Lower leg skin (tissue), 3 donors: ENCODE results near the gene RCAN2.

Source experiments
- POLR2A ChIP-seq, 2 donors: fragments of 450-650 bp; IDR thresholded peaks; one replicate each; pipeline ENCODE4 v1.6.1; 2016 to 2017; ENCODE audit warnings: antibody characterized with exemption in 2 of 2, mild to moderate bottlenecking in 1 of 2, moderate library complexity in 1 of 2
- TF ChIP-seq, protein P1 (sequence below), 3 donors: fragments of 450-650 bp; IDR thresholded peaks; one replicate each; pipeline ENCODE4 v1.5.1; 2016; ENCODE audit warnings: antibody characterized with exemption in 3 of 3, mild to moderate bottlenecking in 3 of 3, moderate library complexity in 2 of 3

DNA sequence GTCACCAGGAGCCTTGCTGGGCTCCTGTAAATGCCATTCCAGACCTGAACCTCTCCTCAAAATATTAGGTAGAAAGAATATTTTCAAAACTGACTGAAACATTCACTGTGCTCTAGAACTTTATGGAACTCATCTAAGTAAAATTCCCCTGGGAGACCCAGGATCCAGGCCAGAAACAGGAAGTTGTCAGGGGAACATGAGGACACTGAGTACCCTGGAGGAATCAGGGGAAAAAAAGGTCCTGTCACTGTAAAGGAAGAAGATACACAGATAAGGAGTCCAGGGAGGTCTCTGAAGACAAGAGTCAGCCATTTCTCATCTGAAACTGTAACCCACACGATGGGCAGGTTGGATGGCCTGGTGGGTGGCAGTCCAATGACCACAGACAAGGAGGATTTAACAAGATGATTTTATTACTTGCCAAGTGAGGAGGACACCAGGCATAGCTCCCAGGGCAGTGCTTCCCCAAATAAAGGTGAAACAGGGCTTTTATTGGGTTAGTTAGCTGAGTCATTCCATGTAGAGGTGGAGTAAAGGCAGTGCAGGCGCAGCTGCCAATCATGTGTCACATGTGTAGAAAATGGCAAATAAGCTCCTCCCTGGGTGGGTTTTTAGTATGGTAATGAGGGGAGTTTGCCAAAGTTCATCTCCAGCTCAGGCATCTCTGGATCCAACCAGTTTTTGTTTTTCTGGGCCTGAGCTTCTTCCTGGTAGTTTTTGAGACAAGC is 138.5 kb downstream of the RCAN2 start:
- no peak for TF ChIP-seq POLR2A (IDR thresholded peaks at IDR 0.05)
- TF ChIP-seq, protein P1, sequence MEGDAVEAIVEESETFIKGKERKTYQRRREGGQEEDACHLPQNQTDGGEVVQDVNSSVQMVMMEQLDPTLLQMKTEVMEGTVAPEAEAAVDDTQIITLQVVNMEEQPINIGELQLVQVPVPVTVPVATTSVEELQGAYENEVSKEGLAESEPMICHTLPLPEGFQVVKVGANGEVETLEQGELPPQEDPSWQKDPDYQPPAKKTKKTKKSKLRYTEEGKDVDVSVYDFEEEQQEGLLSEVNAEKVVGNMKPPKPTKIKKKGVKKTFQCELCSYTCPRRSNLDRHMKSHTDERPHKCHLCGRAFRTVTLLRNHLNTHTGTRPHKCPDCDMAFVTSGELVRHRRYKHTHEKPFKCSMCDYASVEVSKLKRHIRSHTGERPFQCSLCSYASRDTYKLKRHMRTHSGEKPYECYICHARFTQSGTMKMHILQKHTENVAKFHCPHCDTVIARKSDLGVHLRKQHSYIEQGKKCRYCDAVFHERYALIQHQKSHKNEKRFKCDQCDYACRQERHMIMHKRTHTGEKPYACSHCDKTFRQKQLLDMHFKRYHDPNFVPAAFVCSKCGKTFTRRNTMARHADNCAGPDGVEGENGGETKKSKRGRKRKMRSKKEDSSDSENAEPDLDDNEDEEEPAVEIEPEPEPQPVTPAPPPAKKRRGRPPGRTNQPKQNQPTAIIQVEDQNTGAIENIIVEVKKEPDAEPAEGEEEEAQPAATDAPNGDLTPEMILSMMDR (IDR thresholded peaks at IDR 0.05), result no peak
